H1 (cell line): ENCODE data around the gene SPARCL1.

Experiments
- CHD2 ChIP-seq: IDR thresholded peaks from 2 replicates; pipeline ENCODE4 v1.6.1; 2012; ENCODE audit warnings: low read length, improper control_type of control experiment
- EGR1 ChIP-seq: IDR thresholded peaks from 2 replicates; pipeline ENCODE4 v1.6.1; 2011; ENCODE audit warnings: low read depth, low read length, borderline replicate concordance
- POLR2AphosphoS5 ChIP-seq: IDR thresholded peaks from 2 replicates; pipeline ENCODE4 v1.6.1; 2011; ENCODE audit warnings: low read depth, low read length
- TF ChIP-seq, protein P1 (sequence below), 3 experiments: IDR thresholded peaks; 1 replicate in 2 of 3; 2 replicates in 1 of 3; pipeline versions ENCODE4 v1.5.1 to v1.6.1; 2011; ENCODE audit warnings: low read length in 3 of 3, mild to moderate bottlenecking in 3 of 3, inconsistent platforms in 2 of 3, low read depth in 1 of 3, moderate library complexity in 1 of 3; ENCODE audit not compliant: insufficient read depth in 1 of 3; ENCODE audit errors: control extremely low read depth in 1 of 3

DNA sequence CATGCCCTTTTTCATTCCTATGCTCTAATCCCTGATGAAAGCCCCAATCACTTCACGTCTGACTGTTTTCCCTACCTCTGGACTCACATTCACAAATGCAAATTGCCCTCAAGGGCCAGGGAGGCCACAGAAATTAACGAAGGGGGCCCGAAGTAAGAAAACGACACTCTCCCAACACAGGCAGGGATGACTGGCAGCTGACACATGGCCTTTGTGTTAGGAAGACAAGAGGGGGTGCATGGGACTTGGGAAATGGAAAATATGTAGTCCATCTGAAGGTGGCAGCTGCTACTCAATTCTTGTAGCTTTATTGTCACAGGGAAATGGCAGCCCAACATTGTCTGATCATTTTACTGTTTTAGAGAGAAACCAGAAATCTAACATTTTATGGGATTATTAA, 12.3 kb upstream of the SPARCL1 start:
- TF ChIP-seq EGR1 (no peak), POLR2AphosphoS5 (no peak), CHD2 (no peak)
- TF ChIP-seq, protein P1, sequence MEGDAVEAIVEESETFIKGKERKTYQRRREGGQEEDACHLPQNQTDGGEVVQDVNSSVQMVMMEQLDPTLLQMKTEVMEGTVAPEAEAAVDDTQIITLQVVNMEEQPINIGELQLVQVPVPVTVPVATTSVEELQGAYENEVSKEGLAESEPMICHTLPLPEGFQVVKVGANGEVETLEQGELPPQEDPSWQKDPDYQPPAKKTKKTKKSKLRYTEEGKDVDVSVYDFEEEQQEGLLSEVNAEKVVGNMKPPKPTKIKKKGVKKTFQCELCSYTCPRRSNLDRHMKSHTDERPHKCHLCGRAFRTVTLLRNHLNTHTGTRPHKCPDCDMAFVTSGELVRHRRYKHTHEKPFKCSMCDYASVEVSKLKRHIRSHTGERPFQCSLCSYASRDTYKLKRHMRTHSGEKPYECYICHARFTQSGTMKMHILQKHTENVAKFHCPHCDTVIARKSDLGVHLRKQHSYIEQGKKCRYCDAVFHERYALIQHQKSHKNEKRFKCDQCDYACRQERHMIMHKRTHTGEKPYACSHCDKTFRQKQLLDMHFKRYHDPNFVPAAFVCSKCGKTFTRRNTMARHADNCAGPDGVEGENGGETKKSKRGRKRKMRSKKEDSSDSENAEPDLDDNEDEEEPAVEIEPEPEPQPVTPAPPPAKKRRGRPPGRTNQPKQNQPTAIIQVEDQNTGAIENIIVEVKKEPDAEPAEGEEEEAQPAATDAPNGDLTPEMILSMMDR (IDR thresholded peaks at IDR 0.05; ENCODE audit: control extremely low read depth in 1 of 3, insufficient read depth in 1 of 3, low read depth in 1 of 3, low read length in 3 of 3), result no peak
